Stimulated activated naive CD8-positive, alpha-beta T cell treated with anti-CD3 and anti-CD28 coated beads, Interleukin-15, Interleukin-2, amounts not matched to agents 100 U/mL and 50 U/mL, for 24 hours (primary cell): ENCODE results near the gene PLEKHM1.

ENCODE experiments used
- ATAC-seq: fragments of 150-1000 bp; cut with Tn5 transposase; one replicate; pipeline ENCODE4 v1.10.0; 2021
- DNase-seq: peaks from one replicate; pipeline ENCODE4 v3.0.0; 2021

The PLEKHM1 gene

DNA sequence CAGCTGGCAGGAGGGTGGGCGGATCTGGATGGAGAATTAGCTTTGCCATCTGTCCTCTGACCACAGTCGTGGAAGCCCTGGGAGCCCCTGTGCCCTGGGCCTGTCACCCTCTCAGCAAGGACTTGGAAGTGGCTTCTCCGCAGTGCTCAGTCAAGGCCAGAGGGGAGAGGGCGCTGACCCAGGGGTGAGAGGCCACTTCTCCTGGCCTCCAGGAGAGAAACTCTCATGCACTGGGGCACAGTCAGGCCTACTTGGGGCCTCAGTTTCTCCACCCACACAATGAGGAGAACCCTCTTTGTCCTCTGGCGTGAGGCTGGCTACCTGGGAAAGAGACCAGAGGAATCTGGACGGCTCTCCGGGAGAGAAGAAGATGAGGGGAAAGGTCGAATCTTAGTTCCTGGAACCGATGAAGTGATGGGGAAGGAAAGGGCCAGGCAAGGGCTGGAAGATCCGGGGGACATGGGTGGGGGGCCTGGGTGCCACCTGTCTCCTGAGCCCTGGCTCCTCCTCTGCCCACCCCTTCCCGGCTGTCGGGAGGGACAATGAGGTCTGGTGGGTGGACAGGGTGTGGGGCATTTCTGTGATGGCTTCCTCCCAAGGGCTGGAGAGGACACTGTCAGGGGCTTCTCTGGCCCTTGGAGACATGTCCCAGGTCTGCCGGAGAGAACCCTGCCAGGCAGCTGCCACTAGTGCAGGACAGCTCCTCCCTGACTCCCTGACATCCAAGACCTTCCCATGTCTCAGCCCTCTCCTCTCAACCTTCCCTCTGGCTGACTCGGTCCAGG lies 48.8 kb downstream of the PLEKHM1 start:
- no peak for ATAC-seq
- DNase-seq, result no peak

DNA sequence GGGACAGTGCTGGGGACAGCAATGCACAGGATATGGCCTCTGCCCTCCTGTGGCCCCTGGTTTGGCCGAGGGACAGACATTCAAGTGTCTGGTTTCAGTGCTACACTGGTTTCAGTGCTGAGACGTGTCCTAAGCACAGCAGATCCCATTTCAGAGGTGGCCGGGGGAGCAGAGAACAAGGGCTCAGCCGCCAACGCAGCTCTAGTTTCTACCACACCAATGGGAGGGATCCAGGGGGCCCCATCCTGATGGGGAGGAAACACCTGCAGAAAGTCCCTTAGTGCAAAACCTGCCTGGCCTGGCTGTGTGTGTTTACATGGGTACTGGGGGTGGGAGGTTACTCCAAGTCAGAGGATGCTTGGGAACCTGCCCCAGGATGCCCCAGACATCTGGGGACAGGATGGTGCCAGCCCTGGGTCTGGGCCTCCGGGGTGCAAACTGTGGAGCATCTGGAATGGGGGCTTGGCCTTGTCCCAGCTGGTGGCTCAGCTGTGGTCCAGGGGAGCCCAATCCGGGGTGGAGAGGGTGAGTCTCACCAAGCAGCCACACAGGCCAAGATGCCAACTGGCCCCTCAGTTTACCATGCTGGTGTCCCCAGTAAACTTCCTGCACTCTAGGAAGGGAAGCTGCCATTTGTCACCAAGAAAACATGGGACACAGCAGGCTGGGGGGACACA lies 49.5 kb downstream of the PLEKHM1 start:
- peak; percentile 57 for ATAC-seq

DNA sequence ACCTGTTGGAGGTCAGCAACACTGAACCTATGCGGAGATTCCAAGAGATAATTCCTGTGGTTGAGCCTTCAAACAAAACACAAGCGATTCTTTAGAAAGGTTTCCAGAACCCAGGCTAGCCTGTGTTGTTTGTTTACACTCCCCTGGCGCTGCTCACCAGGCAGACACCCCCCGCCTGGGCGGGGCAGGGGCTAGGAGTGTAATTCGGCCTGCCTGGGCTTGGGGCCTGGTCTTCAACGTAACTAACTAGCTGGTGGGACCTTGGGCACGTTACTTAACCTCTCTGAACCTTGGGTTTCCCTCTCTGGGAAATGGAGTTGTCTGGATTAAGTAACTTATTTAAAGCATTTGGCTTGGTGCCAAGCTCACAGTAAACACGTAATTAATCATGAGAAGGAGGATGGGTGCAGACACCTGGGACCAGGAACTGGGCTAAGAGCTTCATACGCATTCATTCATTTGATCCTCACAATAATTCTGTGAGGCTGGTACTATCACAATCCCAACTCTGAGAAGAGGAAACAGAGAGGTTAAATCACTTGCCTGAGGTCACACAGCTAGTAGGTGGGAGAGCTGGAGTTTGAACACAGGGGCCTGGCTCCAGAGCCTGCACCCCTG lies 50.3 kb downstream of the PLEKHM1 start:
- DNase-seq (no peak), ATAC-seq (no peak)

More for the DNA sequence above, 49.5 kb downstream of the PLEKHM1 start:
- DNase-seq, result peak; percentile 38

DNA sequence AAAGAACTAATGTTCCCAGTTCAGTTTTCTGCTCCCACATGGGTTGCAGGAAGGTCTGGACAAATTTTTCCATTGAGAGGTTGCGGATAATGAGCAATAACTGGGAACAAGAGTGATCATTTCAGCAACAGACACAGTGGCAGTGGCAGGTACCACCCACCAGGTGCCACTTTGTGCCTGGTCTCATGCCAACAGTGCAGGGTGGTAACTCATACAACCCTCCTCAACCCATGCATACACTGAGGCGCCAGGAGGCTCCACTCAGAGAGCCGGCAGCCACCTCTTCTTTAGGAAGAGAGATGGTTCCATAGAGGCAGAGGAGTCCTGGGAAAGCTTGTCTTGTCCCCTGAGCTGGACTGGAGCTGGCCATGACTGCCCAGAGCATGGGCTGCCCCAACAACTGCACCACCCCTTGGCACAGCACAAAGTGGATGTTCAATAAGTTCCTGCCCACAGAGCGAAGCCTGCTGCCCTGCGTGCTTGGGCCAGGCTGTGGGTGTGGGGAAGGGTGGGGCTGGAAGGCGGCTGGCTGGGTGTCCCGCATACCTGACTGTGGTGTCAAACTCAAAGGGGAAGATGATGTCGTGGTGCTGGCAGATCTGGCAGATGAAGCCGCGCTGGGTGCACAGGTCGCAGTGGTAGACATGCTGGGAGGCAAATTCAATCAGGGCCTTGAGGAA lies 51.5 kb downstream of the PLEKHM1 start:
- DNase-seq, result no peak
- ATAC-seq, result no peak

DNA sequence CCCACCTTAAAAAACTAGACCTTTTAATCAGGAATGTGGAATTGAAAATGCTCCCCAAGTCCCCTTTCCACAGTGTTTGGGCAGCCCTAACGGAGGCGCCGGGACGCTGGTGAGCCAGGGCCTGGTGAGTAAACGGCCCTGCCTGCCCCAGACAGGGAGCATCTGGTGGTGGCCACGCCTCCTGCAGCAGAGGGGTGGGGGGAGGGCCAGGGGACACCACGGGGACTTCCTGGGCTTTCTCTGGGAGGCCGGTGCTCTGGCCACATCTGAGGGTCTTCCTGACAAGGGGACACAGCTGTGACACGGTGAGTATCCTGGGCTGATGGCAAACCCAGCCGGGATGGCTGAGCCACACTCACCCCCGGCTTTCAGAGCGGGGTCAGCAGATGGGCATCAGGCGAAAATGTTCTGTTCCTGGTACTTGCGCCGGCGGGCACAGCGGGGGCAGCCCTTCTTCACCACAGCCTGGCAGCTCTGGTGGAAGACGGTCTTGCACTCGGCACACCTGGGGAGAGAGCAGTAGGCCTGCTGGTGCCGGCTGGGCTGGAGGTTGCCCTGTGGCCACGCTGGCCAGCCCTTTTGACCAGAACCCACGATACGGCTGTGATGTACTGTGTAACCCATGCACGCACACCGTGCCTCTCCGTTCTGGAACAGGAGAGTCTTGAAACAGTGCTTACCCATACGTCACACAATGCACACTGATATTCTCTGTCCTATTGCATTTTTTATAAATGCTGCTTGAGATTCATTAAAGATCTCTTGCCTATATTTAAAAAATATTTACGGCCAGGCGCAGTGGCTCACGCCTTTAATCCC lies 52.8 kb downstream of the PLEKHM1 start:
- no peak for DNase-seq
- ATAC-seq, result no peak

DNA sequence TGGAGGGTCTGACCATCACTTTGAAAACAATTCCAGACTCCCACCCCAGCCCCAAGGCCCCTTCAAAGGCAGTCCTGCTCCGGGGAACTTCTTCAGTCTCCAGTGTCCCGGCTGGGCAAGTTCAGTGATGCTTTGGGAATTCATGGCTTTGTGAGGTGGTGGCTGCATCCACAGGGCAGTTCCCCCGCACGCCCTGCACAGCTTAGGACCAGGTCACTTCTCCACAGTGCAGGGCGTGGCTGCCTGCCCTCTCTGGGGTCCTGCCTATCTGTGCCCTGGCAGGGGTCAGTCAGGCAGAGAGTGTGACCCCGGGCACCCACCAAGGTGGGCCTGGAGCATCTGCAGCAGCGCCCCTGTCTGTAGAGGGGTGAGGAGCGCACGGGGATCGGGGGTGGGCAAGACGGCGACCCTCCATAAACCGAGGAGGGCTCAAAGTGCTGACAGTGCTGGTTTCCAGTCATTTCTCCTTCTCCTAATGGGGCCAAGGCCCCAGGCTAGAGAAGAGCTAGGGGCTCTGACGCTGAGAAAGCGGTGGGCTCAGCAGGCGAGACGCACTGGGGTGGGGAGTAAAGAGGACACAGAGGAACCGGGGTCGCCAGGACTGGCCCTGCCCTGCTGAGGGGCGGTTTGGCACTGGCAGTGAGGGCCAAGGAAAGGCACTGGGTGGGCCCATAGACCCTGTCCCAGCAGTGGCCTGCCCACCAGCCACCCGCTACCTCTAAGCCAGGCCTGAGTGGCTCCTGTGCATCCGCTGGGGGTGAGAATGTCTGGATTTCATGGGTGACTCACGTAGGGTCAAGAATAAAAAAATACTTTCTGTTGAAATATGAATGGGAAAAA lies 53.7 kb downstream of the PLEKHM1 start:
- DNase-seq (no peak), ATAC-seq (no peak)

DNA sequence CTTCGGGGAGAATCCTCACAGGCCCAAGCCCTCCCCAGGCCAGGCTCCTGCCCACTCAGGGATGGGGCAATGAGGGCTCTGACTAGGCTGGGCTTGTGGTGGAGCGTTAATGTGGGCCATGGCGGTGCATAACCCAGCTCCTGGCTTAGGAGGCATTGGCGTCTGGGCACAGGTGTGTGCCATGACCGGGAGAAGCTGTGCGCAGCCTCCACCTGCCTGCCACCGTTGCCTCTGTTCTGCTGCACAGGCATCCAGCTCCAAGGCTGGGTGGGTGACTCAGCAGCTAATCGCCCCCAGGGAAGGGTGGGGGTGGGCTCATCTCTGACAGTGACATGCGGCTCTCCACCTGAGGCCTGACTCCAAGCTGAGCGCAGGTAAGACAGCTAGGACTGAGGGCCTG lies 54.4 kb downstream of the PLEKHM1 start:
- DNase-seq (no peak), ATAC-seq (no peak)

DNA sequence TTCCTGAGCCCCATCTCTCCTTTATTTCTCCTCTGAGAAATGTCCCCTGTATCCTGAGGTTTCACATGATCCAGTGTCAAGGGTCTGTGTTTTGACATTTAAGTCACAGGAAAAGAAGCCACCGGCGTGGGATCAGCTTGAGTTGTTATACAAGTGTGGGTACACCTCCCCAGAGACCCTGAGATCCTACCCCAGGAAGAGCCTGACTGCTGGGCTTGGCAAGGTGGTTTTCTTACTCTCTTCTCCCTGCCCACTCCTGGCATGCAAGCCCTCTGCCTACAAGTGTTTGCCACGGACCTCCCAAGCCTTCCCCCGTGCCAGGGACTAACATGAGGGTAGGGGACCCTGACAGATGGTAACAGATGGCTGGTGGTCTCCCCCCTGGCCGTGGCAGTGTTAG lies 55.0 kb downstream of the PLEKHM1 start:
- no peak for ATAC-seq
- no peak for DNase-seq

DNA sequence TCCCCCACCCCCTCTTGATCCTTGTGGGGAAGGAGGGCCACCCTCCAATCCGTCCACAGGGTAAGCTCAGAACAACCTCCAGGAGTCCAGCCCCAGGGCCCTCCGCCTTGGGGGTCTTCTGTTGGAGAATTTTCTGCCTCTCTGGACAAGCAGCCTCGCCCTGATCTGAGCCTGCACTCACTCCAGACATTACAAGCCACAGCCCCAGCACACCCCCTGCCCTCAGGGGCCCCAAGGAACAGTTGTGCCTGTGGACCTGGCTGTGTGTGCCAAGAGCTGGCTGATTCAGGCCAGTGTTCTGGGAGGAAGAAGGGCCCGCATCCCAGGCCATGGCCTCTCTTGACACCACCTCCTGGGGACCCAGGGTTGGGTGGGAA lies 57.4 kb downstream of the PLEKHM1 start:
- DNase-seq, result no peak
- ATAC-seq, result no peak

DNA sequence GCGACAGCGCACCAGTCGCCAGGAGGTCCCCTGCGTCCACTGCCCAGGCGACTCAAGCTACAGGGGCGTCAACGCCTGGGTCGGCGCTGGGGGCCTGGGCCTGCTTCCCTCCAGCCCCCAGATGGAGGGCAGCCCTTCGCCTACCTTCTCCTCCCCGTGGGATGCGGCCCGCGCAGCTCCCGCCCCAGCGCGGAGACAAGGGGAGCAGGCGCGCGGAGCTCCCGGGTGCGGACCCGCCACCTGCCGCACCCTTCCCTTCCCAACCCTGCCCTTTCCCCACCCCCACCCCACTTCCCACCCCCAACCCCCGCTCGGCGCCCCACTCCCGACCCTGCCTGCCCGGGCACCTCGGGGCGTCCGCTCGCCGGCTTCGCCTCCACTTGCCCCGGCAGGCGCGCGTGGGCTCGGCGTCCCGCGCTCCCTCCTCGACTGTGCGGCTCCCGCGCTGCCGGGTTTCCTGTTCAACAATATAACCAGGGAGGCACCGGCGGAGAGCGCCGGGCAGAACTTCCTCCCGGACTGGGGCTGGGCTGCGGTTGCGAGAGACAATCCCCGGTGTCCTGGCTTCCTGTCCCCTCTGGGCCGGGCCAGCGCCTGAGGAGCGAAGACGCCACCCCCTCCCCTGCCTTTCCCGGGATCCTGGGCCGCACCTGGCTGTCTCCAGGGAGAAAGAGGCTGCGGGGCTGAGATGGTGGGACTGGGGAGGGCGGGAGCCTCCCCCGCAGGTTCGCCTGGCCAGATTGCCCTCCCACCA lies 57.9 kb downstream of the PLEKHM1 start, which contains the start of gene ARHGAP27:
ARHGAP27 (minus strand) TSS at position 466 of the 754 bp plus-strand sequence. CDS start 2,591 bp downstream, outside the sequence.
- DNase-seq (peak; percentile 31), ATAC-seq (no peak)

DNA sequence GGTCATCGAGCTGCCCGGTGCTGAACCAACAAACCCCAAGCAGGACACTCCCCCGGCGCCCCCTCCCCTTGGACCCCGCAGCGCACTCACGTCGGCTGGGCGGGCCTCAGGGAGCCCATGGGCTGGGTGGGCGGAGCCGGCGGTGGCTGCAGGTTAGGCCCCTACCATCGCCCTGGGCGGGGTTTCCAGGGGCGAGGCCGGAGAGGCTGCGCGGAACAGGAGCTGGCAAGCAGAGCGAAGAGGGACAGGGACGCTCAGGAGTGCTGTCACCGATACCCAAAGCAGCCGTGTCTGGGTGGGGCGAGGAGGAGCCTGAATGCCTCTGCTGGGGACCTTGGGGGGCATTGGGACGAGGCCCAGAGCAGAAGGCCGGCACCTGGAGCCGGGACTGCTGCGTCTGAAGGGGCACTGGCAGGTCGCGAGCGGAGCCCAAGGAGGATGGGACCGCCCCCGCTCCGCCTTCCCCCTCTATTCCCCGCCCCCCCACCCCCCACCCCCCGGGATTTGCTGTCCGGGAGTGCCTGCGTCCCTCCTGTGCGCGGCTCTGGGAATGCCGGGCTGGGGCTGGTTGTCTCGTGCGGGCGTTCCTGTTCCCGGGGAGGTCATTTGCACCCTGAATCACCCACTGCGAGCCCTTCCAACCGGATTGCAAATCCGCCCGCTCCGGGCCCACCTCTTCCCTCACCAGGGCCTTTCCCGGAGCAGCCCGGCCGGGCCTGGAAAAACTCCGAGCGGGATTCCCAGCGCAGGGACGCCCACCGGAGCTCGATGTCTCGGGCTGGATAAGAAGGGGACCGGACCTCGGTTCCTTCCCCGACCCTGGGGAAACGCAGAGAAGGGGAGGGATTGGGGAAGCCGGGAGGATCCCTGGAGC lies 58.8 kb downstream of the PLEKHM1 start:
- DNase-seq (peak; percentile 84), ATAC-seq (peak; percentile 71)

DNA sequence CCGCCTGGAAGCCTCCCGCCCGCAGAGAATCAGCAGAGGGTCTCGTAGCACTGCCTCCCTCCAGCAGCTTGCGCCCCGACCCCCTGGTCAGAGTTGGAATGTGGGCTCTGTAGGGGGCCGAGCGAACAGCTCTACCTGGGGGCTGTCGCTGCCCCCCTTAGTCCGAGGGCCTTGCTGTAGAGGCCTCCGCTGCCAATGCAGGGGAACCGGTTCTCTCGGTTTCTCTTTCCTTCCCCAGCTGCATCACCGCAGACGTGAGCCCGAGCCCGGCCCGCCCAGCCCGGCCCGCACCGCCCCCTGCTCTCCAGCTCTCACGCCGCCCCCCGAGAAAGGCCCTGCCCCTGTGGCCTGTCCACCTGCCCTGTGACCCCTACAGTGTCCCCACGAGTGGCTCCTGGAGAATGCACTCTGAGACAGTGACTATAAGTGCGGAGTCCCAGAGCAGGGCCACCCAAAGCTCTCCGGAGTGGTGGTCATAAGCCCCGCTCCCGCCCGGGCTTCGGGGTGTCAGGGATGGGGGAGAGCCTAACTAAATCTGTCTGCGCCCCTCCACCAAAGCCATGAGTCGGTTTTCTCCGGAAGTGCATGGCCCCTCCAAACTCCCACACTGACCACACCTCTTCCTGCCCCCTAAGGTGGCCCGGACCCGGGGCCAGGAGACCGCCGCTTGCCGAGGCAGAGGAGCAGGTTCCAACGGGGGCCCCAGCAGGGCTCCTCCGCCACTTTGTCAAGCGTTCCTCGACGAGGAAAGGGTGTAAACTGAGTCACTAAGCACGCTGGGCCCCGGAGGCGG lies 59.6 kb downstream of the PLEKHM1 start:
- DNase-seq (peak; percentile 61), ATAC-seq (peak; percentile 37)

DNA sequence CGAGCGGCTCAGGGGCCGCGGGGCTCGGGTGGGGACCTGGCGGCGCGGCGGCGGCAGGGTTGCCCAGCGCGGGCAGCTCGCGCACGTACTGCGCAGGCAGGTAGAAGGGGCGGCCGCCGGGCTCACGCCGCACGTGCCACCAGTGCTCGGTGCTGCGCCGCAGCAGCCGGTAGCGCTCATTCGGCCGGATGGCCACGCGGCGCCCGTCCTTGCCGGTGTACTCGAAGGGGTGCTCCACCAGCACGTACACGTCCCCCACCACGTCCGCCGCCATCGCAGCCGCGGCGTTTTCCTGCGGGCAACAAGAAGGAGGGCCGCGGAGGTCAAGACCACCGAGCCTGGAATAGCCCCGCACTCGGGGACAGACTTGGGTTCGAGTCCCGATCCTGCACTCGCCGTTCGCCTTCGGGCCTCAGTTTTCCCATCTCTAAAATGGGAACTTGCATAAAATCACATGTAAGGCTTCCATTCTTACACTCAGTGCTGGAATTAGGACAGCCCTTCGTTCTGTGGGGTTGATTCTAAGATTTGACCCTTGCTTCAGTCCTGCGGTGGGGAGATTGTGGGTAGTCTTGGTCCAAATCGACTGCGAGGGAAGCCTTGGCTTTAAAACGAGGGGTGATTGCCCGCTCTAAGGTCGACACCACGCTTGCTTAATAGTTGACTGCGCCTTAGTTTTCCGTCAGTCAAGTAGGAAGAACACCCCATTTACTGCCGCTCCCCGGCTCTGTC lies 60.3 kb downstream of the PLEKHM1 start:
- DNase-seq, result no peak
- no peak for ATAC-seq

DNA sequence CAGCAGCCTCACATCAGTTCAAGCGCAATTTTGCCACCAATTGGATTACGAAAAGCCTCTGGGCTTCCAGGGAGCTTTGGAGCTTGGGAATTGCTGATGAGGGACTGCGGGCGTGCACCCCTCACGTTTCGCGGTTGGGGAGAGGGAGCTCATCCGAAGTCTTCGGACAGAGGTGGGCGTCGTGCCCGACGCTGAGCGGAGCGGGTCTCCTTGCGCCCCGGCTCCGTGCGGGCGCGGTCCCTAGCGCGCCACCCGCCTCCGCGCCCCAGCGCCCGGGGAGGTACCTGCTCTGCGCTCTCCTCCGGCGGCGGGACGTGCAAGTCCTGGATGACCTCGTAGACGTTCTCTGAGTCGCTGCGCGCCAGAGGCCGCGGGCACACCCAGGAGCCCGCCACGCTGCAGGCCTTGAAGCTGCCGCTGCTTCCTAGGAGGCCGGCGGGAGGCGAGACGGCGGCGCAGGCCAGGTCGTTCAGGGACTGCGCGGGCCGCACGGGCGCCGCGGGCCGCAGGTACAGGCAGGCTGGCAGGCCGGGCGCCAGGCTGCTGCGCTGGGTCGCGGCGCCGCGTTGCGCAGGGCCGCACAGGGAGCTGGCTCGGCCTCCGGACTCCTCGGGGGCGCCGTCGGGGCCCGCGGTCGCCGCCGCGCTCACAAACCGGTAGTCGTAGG lies 61.0 kb downstream of the PLEKHM1 start:
- no peak for ATAC-seq
- no peak for DNase-seq

DNA sequence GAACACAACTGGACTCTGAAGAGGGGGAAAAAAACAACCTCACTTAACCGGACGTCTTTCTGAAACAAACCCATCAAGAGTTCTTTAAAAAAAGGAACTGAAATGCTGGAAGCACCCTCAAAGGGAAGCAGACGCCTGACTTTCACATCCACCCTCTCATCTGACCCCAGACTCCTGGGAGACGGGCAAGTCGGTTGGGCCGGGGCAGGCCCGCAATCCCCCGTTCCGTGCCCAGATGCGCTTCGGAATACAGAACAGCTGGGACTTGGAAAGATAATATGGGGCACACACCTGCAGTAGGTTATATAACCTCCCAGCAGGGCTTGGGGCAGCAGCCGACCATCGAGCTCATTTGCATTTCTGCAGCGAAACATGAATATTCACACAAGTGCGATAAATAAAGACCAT lies 61.6 kb downstream of the PLEKHM1 start:
- DNase-seq, result no peak
- ATAC-seq, result no peak

DNA sequence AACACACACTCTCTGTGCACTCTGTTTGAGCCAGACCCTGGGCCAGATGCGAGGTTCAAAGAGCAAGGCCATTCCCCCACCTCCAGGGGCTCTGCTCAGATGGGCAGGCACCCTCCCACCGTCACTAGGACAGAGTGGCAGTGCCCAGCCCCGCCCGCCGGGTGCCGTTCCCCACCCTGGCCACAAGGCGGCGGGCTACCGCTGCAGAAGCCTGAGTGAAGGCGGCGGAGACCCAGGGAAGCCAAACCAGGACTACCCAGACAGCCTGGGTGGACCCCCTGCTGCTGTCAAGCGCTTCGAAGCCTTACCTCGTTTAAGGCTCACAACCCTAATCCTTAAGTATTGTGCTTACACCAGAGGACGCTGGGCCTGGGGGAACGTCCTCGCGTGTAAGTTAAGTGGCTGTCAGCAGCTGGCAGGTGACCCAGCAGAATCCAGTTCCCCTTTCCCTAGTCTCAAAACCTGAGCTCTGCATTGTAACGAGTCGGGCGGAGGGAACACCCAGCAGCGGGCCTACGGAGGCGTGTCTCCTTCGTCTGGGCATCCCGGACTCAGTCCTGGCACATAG lies 62.4 kb downstream of the PLEKHM1 start:
- ATAC-seq (peak; percentile 77), DNase-seq (peak; percentile 88)
